OCI-M2 (cell line): ENCODE data around the gene SLC25A22.
A peak's percentile ranks its signal among the peaks of the same experiment; 100 is the strongest.

Experiments used
- DNase-seq: peaks from one replicate; lab custom pipeline; 2025; ENCODE audit not compliant: unreplicated experiment; lab: John Stamatoyannopoulos, UW

Gene SLC25A22

GRCh38 chr11:760236-760635, 37.8 kb downstream of the SLC25A22 start:
- DNase-seq: no peak

DNA sequence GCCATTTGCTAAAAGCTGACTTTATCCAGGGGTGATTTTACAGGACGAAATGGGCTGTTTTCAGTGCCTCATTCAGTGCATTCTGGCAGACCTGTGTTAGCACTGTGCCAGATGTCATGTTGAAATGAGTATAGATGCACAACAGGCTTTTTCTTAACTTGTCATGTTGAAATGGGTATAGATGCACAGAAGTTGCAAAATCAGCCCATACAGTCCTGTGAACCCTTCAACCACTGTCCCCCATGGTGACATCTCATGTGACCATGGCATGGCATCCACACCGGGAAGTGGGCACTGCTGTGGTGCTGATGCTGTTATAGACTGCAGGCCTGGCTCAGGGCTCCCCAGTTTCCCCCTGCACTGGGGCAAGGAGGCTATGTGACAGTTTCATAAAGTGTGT, 48.4 kb downstream of the SLC25A22 start:
- DNase-seq: no peak

DNA sequence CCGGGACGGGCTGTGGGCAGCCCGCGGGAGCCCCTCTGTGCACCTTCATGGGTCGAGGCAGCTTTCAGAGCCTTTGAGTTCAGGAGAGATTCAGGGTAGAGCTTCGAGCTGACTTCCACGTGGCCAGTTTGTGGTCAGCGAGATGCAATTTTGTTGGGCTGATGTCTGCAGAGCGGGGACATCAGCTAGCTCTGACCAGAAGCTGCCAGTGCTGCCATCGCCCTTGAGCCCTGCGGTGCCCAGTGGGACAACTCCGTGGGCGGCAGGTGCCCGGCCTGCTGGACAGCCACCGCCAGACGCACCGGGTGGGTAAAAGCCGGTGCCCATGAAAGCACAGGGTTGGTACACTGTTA, 50.1 kb downstream of the SLC25A22 start:
- DNase-seq: no peak

GRCh38 chr11:747158-748006, 50.7 kb downstream of the SLC25A22 start, which contains the start of gene TALDO1:
Gene TALDO1 (plus strand): TSS chr11:747464. CDS start chr11:747482, 18 bp downstream.
- peak; percentile 22 for DNase-seq

DNA sequence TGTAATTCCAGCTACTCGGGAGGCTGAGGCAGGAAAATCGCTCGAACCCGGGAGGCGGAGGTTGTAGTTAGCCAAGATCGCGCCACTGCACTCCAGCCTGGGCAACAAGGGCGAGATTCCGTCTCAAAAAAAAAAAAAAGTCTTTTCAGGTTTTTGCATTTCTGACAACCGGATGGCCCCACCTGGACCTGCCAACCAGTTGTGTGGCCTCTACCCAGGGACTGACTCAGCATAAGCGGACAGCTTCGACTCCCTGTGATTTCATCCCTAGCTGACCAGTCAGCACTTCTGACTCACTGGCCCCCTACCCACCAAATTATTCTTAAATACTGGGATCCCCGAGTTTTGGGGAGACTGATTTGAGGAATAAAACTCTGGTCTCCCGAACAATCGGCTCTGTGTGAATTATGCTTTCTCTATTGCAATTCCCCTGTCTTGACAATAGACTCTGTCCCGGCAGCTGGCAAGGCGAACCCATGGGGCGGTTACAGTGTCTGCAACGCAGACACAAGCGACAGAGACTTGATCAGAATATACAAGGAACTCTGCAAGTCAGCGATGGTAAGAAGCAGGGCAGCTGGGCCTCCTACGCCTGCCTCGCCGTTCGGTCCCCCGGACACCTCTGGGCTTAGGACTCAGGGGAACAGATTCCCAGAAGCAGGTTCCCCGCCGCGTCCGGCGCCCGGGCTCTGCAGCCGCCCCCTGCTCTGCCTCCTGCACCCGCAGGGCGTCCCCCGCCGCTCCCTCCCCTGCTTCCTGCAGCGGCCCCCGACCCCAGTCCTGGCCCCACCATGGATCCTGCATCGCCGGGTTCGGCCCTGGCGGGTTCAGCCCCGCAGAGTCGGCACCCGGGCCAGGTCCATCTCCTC, 51.6 kb downstream of the SLC25A22 start:
- no peak for DNase-seq

DNA sequence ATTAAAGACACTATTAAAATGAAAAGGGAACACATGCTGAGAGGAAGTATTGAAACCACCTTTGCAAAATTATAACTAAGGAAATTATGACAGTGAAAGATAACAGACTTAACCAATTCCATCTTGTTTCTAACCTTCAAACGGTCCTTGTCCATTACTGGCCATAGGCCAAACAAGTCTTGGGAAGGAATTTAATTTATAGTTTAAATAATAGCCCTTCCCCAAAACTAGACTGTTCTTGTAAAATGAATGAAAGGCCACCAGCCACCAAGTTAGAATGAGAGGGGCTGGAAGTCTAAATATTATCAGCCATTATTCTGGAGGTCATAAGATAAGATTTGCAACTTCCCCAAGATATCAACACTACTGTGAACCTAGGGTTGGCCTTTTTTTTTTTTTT, 52.7 kb downstream of the SLC25A22 start:
- DNase-seq: no peak

DNA sequence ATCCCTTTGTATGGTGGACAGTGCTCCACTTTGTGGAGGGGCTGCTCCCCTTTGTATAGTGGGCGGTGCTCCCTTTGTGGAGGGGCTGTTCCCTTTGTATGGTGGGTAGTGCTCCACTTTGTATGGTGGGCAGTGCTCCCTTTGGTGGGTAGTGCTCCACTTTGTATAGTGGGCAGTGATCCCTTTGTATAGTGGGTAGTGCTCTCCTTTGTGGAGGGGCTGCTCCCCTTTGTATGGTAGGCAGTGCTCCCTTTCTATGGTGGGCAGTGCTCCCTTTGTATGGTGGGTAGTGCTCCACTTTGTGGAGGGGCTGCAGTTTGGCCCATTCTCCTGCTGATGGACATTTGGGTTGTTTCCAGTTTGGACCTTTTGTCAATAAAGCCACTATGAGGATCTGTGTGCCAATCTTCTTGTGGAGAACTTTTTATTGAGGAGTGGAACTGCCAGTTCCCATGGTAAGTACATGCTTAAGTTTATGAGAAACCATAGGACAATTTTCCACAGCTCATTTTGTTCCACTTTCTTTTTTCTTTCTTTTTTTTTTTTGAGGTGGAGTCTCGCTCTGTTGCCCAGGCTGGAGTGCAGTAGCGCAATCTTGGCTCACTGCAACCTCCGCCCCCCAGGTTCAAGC, 55.4 kb downstream of the SLC25A22 start:
- no peak for DNase-seq

DNA sequence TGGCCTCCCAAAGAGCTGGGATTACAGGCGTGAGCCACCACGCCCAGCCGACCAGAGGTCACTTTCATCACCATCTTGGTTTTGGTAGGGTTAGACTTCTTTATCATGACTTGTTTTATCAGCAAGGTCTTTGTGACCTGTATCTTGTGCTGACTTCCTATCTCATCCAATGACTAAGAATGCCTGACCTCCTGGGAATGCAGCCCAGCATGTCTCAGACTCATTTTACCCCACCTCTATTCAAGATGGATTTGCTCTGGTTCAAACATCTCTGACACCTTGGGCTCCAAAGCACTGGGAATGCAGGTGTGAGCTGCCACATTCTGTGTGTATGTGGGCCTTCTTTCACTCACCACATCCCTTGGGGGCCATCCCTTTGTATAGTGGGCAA, 55.9 kb downstream of the SLC25A22 start:
- no peak for DNase-seq
